PC-9 (cell line): ENCODE measurements around the gene UBE2V1.

Experiments
- EZH2 ChIP-seq: fragments of 200-600 bp; sonication (generic); IDR thresholded peaks from 2 replicates; pipeline ENCODE4 v1.8.0; 2017; ENCODE audit warnings: antibody characterized with exemption, low read depth
- TF ChIP-seq, protein P1 (sequence below): fragments of 200-600 bp; sonication (generic); conservative IDR thresholded peaks from 2 replicates; pipeline ENCODE4 v1.6.1; 2017; ENCODE audit warnings: mixed run types, antibody characterized with exemption, mild to moderate bottlenecking, moderate library complexity

DNA sequence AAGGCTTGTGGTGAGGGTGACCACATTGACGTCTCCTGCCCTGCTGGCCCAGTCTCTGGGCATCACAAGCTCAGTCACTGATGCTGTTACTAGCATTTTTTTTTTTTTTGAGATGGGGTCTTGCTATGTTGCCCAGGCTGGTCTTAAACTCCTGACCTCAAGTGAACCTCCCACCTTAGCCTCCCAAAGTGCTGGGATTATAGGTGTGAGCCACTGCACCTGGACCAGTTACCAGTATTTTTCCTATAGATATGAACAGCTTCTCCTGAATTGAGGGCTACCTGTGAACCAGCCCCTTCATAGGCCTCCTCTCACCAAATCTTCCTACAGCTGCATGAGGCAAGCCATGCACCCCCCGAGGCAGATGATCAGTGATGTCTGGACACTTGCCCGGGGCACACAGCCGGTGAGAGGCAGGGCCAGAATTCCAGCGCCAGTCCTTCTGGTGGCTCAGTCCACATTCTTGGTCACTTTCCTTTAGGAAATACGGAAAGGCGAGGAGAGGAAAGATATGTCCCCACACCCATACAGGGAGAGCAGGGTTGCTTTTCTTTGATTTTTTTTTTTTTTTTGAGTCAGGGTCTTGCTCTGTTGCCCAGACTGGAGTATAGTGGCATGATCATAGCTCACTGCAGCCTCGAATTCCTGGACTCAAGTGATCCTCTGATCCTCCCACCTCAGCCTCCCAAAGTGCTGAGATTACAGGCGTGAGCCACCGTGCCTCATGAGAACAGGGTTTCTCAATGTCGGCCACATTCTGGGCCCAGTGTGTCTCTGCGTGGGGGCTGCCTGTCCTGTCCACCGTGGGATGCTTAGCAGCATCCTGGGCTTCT is 50.7 kb downstream of the UBE2V1 start:
- TF ChIP-seq, protein P1, sequence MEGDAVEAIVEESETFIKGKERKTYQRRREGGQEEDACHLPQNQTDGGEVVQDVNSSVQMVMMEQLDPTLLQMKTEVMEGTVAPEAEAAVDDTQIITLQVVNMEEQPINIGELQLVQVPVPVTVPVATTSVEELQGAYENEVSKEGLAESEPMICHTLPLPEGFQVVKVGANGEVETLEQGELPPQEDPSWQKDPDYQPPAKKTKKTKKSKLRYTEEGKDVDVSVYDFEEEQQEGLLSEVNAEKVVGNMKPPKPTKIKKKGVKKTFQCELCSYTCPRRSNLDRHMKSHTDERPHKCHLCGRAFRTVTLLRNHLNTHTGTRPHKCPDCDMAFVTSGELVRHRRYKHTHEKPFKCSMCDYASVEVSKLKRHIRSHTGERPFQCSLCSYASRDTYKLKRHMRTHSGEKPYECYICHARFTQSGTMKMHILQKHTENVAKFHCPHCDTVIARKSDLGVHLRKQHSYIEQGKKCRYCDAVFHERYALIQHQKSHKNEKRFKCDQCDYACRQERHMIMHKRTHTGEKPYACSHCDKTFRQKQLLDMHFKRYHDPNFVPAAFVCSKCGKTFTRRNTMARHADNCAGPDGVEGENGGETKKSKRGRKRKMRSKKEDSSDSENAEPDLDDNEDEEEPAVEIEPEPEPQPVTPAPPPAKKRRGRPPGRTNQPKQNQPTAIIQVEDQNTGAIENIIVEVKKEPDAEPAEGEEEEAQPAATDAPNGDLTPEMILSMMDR: no peak
- no peak for TF ChIP-seq EZH2
